NCI-H524 (cell line): ENCODE results near the gene STK11IP.

ENCODE experiments used
- DNase-seq, 2 experiments: peaks; one replicate each; lab custom pipeline; 2025; lab: John Stamatoyannopoulos, UW

STK11IP gene

DNA sequence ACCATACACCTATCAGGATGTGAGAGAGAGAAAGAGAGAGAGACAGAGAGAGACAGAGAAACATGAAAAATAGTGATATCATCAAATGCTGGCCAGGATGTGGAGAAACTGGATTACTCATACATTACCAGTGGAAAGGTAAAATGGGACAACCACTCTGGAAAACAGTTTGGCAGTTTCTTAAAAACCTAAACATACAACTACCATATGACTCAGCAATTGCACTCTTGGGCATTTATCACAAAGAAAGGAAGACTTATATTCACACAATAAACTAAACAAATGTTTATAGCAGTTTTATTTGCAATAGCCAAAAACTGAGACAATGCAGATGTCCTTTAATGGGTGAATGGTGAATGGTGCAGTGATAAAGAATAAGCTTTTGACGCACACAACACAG, 58.9 kb downstream of the STK11IP start:
- no peak for DNase-seq

DNA sequence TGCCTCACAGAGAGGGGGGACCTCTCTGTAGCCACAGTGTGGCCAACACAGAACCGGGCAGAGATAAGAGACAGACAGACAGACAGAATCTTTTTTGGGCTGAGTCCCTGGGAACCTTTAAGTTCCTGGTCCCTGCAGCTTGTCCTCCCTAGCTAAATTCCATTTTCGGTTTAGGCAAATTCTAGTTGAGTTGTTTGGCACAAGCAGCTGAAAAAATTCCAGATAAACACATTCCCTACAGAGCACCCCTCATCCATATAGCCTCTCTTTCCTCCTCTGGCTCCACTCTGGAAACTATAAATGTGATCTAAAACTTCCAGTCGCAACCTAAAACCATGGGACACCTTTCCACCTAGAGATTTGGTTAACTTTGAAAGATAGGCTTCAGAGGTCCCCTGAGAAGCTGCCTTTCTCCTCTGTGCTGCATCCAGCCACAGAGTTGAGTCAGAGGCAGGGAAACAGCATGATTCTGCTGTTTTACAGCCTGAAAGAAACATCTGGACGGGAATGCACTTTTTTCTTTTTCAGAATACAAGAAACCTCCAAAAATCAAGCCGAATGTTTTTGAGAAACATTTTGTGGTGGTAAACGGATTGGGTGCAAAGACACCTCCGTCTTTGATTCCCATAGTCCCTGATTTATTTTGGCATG, 60.7 kb downstream of the STK11IP start:
- no peak for DNase-seq

DNA sequence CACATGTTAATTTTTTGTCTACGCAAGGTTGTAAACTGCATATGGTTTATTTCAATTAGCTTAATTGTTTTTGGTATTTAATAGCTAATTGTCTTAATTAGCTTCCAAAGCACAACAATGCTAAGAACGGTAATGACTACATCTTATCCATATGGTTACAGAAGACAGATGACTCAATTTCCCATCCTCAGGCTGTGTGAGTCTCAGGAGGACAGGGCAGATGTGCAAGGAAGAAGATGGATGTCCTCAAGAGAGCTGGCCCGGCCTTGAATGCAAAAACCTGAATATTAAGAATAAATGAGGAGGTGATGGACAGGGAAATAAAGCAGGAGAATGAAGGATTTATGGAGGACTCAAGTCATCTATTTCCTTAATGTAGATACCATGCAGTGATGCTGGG, 61.2 kb downstream of the STK11IP start:
- DNase-seq = no peak

DNA sequence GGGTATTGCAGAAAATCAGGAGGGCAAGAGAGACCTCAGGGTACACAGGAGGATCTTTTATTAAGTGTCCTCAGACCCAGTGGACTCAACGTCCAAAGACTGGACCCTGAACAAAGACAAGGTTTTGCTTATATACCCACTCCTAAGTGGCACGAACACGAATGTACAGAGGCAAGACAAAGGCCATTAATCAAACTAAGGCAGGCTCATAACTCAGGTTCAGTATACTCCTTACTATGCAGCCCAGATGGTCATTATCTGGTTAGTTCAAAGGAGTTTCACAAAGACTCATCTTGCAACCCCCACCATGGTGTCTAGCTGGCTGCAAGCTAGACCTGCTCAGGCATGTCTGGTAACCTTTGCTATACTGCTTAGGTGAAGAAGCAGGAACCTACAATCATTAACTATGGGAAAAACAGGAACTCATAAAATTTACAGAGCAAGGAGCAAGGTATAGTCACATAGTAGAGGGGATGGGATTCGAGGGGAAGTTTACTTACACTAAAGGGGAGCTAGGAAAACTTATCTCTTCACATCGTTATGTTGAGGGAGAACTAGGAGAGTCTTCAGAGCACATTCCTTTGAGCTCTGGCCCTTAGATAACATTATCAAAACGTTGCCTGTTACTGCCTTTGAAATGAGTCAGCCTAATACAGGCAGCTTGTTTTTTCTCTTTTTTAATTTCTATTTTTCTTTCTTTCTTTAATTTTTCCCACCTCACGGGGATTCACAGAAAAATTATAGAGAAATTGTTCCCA, 63.7 kb downstream of the STK11IP start:
- DNase-seq = no peak

DNA sequence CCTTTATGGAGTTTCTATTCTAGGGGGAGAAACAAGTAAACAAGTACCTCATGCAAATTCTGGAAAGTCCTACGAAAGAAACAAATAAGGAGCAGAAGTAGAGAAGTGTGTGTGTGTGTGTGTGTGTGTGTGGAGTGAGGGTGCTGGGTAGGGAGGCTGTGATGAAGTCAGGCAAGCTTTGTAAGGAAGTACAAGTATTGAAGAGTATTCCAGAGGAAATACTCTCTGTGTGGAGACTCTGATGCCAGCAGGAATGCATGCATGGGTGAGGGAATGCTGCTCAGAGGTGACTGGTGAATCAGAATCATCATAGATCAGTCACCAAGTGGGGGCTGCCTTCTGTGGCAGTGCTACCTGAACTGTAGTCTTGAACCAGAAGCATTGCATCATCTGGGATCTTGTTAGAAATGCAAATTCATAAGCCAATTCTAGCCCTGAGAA, 64.3 kb downstream of the STK11IP start:
- no peak for DNase-seq

DNA sequence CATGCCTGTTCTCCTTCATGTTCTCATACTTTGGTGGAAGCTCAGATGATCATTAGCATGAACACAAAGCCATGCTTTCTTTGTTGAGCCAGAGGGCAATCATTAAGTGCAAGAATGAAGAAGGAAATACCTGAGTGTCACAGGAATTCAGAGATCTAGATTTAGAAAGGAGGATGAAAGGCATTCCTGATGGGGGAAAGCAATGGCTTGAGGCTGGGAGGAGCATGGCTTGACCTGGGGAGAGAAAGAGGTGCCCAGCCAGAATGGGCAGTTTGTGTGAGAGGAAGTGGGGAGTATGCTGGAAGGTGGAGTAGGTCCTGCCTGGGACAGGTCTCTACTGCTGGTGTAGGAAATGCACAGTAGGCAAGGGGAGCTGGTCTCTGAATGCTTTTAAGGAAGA, 64.9 kb downstream of the STK11IP start:
- DNase-seq = no peak

DNA sequence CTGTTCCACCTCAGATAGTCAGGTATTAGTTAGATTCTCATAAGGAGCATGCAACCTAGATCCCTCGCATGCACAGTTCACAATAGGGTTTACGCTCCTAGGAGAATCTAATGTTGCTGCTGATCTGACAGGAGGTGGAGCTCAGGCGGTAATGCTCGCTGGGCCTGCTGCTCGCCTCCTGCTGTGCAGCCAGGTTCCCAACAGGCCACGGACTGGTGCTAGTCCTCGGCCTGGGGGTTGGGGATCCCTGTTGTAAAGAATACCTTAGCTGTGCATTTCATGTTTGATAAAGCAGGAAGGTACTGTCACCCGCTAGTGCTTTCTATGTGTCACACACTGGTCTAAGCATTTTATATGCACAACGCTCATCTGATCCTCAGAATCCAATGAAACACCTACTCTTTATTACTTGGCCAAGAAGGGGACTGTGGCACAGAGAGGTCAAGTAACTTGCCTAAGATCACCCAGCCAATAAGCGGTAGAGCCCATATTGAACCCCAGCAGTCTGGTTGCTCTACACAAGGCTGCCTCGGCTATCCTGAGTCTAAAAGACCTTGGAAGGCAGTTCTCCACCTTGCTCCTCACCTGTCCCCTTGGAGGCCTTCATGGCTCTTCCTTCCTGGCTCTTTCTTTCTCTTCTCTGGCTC, 65.6 kb downstream of the STK11IP start:
- no peak for DNase-seq

DNA sequence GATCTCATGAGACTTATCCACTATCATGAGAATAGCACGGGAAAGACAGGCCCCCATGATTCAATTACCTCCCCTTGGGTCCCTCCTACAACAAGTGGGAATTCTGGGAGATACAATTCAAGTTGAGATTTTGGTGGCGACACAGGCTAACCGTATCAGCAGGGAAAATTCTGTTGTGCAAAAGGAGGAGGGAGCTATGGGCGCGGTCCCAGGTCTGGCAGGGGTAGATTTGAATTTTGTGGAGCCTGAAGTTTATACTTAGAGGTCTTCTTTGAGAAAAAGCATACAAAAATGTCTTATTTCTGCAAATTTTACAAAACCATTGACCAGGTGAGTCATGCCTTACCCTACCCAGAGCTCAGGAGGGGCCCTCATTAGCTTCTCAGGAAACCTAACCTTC, 66.4 kb downstream of the STK11IP start:
- DNase-seq = no peak

DNA sequence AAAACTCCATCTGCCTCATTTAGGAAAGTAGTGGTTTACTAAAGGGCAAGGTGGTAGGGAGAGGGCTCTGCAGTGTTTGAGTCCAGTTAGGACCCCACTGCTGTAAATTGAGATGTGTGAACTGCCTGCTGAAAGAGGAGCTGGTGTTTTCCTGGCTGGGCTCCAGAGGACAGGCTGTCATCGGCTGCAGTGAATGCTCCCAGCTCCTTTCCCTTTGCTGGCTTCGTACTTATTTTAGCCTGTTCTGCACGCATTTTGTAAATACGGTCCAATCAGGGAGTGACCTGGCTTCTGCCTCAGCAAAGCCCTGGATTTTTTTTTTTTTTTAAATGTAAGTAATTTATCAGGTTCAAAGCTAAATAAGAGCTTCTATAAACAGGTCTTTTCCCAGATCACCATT, 67.3 kb downstream of the STK11IP start:
- no peak for DNase-seq

DNA sequence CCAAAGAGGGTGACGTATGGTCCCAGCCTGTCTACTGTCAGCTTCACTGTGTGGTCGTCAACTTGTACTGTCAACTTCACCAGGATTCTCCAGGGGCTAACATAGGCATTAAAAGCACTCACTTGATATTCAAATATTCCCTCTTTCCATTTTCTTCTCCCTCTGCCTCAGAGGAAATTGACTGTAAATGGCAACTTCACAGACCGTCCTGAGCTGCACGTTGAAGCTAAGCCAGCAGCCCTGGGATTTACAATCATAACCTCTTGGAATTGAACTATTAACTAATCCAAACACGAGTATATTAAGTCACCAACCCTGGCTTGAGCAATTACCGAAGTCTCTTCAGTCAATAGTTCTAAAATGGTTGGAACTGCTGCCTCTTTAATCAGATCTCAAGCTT, 68.3 kb downstream of the STK11IP start:
- DNase-seq = no peak
